ENCODE measurements around the gene ST6GALNAC6.
"Not testable (repeated sequence)": the region's sequence is repeated elsewhere in the genome, so short reads cannot be mapped to it uniquely, and the experiment has no call there.

ST6GALNAC6 gene

DNA sequence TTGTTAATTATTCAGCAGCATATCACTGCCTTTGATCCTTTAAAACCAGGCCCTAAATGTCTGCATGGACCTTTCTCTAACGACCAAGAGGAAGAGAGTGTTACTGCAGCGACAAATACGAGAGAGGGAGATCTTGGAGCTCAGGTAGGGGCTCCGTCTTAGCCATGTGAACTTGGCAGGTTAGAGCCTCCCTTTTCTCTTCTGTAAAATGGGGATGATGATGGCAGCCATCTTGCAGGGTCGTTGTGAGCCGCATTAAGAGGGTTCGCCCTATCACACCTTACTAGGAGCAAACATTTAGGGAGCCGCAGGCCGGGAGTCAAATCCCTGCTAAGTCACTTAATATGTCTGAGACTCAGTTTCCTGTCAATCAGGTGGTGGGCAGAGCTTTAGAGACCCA is 46.6 kb downstream of the ST6GALNAC6 start:
- no peak for DNase-seq

DNA sequence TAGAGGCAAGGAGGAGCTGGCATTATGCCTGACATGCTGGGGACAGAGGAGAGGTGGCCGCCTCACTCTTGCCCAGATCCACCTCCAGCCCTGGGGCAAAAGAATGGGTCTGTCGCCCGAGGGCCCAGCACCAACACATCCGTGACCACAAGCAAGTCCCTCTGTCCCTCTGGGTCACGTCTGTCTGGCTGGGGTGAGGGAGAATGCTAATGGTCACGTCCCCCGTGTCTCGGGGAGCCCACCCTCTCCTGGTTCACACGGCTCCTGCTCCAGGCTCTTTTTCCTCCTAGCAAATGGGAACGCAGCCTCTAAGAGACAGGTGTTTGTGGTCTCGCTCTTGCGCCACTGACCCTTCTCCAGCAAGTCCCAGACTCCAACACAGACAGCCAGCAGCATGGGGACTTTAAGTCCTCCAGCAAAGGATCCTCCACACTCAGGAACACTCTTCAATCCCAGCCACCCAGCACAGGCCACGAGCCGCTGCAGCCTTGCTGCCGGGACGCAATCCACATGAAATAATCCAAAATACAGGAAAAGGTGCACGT is 49.0 kb downstream of the ST6GALNAC6 start:
- DNase-seq: no peak

DNA sequence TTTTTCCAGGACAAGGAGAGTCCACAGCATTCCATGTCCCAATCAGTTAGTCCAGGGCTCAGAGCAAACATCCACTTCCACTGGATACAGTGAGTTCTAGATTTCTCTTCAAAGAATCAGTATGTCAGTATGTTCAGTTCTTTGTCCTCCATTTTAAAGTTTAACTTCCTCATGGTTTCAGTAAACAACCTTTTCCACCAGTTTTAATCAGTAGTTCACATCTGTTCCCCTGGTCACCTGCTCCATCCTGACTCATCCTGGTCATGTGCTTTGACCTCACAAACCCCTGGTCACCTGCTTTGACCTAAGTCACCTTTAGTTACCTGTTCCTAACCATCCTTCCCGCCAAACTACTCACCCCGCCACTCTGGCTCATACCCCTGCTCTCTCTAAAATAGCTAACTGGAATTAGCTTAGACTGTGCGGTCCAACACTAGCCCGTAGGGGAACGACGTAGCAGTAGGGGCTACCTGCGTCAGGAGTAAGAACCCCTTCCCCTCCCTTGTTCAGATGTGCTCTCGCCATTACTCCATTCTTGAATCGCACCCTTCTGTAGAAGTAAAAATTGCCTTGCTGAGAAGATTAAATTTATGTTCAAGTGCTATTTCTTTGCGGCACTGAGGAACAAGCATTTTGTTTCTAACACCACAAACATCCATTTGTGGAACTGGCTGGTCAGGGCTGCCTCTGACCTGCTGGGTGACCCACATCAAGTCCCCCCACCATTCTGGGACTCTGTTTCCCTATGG is 50.5 kb downstream of the ST6GALNAC6 start:
- no peak for DNase-seq

GRCh38 chr9:127847833-127848755 is 51.3 kb downstream of the ST6GALNAC6 start:
- no peak for DNase-seq

- DNase-seq: no peak
Observed at GRCh38 chr9:127847178-127847510, 52.3 kb downstream of the ST6GALNAC6 start.

GRCh38 chr9:127846443-127847177 is 52.8 kb downstream of the ST6GALNAC6 start:
- no peak for DNase-seq

DNA sequence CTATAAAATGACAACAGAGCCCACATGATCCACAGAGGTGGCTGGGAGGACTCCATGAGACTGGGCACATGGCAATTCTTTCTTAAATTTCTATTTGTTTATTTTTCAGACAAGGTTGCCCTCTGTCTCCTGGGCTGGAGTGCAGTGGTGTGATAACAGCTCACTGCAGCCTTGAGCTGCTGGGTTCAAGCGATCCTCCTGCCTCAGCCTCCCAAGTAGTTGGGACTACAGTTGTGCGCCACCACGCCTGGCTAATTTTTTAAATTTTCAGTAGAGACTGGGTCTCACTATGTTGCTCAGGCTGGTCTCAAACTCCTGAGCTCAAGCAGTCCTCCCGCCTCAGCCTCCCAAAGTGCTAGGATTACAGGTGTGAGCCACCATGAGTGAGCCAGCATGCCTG is 53.8 kb downstream of the ST6GALNAC6 start:
- DNase-seq: not testable (repeated sequence)

DNA sequence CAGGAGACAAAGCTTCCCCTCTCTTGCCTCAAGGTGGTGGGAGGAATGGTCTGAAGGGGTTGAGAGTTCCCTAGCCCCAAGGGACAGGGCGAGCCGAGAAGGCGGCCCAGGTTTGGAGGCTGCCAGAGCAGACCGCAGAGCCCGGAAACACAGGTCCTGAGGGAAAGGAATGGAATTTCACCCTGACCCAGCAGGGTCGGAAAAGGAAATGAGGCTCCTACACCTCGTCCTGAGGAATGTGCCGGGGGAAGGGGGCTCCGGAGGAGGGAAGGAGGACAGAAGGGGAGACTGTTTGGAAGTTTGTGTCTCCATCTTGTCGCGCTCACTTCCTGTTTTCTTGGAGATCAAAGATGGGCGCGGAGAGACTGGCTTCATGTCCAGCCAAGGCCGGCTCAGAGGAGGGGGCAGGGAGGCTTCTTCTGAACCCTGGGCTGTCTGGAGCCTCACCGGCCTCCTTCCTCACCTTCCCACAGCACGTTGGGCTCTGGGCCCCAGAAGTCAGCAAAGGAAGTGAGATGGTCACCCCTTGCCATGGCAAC is 54.5 kb downstream of the ST6GALNAC6 start:
- no peak for DNase-seq

GRCh38 chr9:127841087-127841835 is 58.1 kb downstream of the ST6GALNAC6 start:
- no peak for DNase-seq

- no peak for DNase-seq
Observed at GRCh38 chr9:127838375-127839078, 60.9 kb downstream of the ST6GALNAC6 start.

DNA sequence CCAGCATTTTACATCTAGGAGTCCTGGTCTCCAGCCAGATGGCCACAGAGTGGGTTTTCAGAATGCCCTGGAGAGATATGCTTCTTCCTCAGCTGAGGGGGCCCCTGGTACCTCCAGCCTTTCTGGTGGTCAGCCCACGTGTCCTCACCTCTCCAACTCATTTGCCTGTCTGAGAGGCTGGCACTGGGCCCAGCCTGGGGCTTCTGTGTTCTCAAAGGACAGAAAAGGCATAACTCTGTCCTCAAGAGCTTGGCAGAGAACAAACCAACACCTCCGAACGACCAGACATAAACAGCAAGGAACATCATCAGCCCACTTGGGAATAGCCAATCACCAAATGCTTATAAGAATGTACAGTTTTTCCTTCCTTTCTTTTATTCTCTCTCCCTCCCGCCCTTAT is 62.1 kb downstream of the ST6GALNAC6 start:
- no peak for DNase-seq

GRCh38 chr9:127836561-127836960 is 62.8 kb downstream of the ST6GALNAC6 start:
- not testable (repeated sequence) for DNase-seq

DNA sequence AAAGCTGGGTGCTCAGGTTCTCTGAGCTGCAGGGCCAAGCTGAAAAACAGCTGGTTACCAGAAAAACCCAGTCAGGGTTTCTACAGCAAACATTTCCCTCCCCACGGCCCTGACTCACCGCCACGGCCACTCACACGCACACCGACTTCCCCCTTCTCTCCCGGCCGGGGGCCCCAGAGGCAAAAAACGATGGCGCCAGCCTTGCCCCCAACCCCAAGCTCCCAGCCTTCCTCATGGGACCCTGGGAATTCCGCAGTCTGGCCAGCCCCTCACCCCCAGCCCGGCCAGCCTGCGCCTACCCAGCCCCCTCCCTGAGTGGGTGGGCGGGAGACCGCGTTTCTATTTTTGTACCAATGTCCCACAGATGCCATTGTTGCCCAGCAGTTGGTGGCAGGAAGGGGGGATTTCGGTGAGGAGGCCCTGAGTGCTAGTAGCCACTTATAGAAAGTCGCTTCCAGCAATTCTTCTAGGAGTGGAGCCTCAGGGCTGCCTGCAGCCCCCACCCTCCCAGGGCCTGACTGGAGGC is 63.3 kb downstream of the ST6GALNAC6 start:
- DNase-seq: no peak
